Suprapubic skin (tissue), 3 donors: ENCODE results near the gene POLR3F.

ENCODE experiments used
- CTCF ChIP-seq, 2 donors: fragments of 200-600 bp in 1 of 2; fragments of 450-650 bp in 1 of 2; sonication (generic) in 1 of 2; IDR thresholded peaks; one replicate each; pipeline ENCODE4 v1.5.1; 2016 to 2019; ENCODE audit warnings: antibody characterized with exemption in 2 of 2, mild to moderate bottlenecking in 1 of 2, moderate library complexity in 1 of 2
- POLR2A ChIP-seq, 2 donors: fragments of 450-650 bp; IDR thresholded peaks; one replicate each; pipeline ENCODE4 v1.6.1; 2017; ENCODE audit warnings: antibody characterized with exemption in 2 of 2, mild to moderate bottlenecking in 2 of 2, moderate library complexity in 2 of 2

GRCh38 chr20:18421608-18422007, 45.6 kb upstream of the POLR3F start:
- TF ChIP-seq POLR2A (IDR thresholded peaks at IDR 0.05), result no peak
- no peak for TF ChIP-seq CTCF (IDR thresholded peaks at IDR 0.05)
